GM18870 (cell line): ENCODE results near the gene CORIN.

Experiments
- ATAC-seq: cut with Tn5 transposase; IDR thresholded peaks from one replicate; pipeline ENCODE4 v1.9.1; 2021; ENCODE audit warnings: moderate library complexity; ENCODE audit not compliant: unreplicated experiment

The CORIN gene

DNA sequence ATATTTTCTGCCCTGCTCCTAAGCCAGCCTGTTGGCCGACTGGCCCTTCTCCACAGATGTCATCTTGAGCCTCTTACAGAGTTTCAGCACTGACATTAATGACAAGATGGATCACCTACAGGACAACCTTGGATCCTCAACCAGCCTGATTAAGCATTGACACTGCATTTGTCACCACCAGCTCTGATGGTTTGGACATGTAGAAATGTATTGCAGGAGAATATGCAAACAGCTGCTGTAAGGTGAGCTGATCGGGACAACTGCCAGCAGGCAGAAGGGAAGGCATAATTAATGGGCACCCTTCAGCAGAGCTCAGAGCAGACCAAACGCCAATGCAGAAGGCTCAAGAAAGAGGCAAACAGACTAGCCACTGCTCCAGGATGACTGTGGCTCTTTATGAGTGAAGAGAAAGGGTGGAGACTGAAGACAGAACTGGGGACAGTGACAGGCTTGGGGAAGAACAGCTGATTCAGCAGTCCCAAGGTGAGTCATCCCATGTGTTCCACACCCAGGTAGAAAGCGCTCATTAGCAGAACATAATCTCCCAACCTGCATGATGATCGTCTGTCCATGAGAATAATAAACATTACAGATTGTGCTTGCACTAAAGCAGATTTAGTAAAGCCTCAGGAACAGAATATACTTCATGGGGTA, 6.7 kb downstream of the CORIN start:
- ATAC-seq: no peak

DNA sequence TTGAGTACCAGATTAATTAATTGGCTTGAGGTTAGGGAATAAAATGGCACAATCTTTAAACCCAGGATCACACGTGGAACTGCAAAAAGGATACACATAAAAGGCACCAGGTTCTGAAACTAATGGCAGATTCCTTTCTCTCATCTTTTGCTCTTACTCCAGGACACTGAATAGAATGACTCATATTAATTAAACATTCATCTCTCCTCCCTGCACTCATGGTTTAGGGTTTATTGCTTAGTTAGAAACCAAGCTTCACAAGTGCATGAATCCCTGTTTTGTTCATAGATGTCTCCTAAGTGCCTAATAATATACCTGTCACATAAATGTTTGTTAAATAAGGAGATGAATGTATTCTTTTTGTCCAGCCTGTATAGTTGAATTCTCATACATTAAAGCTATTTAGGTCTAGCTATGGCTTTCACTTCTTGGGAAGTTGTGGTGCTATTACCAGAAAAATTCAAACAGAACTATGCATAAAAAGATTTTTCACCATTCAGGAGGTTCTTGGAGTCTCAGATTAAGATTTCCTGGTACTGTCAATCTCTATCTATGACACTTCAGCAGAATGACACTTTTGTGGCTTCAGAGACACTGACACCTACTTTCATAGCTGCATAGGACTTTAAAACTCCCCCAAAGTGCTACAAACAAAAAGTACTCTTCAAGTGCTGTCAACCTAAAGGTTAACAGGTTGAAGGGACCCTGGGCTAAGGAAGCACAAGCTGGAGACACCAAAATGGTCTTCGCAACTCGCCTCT, 7.4 kb downstream of the CORIN start:
- no peak for ATAC-seq

DNA sequence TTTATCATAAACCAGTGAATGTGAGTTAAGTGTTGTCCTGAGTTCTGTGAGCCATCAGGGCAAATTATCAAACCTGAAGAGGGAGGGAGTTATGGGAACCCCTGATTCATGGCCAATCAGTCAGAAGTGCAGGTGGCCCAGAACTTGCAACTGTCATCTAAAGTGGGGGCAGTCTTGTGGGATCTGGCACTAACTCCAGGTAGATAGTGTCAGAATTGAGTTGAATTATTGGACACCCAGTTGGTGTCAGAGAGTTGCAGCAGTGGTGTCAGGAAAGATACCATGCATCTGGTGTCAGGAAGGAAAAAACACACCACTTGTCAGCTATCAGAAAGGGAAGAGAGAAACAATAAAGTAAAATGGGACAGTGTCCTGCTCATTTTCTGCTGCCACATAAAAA, 8.4 kb downstream of the CORIN start:
- ATAC-seq: no peak

DNA sequence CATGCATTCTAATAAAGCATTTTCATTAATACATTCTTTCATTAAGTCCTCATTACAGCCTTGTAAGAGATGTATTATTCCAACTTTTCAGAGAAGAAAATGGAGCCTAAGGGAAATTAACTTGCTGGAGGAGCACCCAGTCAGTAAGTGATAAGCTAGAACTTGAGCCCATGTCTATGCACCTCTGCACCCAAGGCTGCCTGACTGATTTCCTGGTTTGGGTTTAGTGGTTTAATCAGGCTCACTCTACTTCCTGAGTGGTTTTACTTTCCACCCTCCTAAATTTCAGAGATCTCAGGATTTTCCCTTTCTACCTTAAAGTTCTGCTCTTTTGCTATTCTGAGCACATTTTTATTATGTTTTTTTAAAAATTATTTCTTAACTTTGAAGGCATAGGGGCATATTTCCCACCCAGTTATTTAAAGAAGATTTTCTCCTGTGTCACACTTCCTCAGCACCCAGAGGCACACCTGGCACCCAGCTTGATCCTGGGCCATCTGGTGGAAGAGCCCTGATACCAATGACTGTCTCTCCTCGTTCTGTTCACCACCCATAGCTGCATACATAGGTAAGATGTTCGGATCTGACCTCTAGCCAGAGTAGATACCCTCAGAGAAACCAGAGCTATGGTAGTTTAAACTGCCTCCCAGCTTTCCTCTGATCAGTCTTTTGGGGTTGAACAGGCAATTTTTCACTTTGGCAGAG, 10.4 kb downstream of the CORIN start:
- ATAC-seq: no peak

DNA sequence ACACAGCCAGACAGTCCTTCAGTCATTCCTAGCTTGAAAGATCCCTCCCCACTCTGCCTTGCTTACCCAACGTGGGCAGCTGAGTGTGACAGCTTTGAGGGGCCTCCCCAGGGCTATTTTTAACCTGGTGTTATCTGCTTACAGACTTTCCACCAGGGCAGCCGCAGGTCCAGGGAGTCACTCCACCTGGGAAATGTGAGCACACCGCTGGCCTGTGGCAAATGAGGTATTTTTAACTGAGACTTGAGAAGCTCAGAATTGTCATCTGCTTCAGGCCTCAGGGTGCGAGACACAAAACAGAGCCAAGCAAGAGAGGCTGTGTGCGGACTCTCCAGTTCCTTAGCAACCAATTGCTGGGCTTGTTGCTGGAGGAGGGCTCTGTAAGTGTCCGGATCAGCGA, 13.0 kb downstream of the CORIN start:
- no peak for ATAC-seq

DNA sequence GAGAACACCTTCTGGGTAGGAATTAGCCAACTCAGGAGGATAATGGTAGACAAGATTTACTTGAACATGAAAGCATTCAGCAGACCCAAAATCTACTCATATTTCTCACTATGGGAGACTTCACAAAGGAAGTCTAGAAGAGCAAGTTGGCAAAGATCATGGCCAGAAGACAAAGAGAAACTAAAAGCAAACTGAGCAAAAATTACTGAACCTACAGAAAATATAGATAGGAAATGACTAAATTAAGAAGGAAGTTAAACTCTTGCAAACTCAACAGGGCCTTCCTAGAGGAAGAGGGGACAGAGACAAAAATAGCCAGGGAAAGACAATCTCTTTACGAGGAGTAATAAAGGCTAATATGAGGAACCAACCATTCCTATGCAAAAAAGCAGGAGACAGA, 18.7 kb downstream of the CORIN start:
- ATAC-seq: no peak

DNA sequence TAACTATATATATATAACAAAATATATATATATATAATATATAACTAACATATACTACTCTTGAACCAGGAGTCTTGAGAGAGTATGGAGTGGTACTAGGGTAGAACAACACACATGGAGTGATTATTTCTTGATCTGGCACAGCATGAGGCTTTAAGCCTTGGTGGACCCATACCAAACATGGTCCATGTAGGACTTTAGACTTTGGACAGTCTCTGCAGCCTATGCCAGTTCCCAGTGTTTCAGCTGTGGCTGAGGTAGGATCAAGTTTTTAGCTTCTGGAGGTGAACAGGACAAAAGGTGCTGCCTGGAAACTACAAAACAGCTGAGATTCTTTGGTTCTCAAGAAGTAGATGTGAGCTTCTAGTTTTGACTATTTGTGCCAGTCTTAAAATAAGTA, 20.6 kb downstream of the CORIN start:
- no peak for ATAC-seq

DNA sequence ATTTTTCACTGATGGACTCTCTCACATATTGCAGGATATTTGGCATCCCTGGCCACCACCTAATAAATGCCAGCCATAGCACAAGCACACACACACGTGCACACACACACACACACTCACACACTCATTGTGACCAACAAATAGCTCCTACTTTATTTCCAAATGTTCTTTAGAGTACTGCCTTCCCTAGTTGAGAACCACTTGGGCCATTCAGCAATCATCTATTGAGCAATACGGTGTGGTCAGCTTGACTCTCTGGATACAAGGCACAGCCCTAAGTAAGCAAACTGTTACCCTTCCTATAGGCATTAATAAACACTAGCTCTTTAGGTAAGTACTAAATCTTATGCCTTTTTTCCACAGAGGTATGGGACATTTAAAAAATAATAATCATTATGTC, 21.1 kb downstream of the CORIN start:
- ATAC-seq: no peak

DNA sequence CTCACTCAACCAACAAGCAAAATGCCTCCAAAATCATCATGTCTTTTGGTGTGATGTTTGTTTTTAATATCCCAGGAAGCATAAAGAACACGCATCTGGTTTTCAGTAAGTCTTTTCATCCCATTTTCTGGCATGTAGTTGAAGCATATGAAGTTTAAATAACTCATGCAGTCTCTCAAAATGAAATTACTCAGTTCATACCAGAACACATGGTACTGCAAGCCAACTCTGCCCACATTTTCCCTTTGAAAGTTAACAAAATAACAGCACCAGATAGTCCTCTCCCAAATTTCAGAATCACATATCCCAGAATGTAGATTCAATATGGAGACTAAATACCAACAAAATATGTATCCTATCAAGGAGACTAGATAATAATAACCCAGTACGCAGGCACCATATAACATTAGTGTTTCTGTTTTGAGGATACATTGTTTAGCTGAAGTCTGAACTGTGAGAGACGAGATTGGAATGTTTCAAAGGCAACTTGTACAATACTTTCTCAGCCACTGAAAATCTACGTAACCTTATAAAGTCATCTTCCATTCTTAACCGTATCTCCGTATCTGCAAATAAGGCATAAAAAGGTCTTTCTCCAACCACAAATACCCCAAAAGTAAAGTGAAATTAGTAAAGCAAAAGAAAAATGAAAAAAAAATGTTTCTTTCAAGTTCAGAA, 23.1 kb downstream of the CORIN start:
- ATAC-seq: no peak

DNA sequence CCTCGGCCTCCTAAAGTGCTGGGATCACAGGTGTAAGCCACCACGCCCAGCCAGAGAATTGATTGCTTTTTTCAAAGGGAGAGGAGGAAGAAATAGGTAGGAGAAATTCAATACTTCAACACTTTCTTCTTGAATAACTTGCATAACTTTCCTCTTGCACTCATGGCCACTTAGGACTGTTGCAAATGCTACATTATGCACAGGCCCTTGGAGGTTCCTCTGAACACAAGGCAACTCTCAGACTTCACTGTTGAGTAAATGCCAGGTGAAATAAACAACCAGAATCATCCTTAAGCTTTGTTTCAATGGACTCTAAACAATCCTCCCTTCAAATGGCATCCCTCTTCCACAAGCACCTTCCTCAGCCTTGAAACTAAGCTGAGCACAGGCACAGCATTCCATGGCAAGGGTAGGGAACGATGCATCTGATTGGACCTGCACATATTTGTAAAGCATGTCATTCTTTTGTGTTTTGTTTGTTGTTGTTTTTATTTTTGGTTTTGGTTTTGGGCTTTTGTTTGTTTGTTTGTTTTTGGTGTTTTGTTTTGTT, 28.1 kb downstream of the CORIN start:
- no peak for ATAC-seq

DNA sequence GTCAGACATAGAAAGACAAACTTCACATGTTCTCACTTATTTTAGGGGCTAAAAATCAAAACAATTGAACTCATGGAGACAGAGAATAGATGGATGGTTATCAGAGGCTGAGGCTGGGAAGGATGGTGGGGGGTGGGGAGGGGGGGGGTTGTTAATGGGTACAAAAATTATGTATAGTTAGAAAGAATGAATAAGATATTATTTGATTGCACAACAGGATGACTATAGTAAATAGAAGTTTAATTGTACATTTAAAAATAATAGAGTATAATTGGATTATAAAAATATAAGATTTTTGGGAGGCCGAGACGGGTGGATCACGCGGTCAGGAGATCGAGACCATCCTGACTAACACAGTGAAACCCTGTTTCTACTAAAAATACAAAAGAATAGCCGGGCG, 33.3 kb downstream of the CORIN start:
- no peak for ATAC-seq

DNA sequence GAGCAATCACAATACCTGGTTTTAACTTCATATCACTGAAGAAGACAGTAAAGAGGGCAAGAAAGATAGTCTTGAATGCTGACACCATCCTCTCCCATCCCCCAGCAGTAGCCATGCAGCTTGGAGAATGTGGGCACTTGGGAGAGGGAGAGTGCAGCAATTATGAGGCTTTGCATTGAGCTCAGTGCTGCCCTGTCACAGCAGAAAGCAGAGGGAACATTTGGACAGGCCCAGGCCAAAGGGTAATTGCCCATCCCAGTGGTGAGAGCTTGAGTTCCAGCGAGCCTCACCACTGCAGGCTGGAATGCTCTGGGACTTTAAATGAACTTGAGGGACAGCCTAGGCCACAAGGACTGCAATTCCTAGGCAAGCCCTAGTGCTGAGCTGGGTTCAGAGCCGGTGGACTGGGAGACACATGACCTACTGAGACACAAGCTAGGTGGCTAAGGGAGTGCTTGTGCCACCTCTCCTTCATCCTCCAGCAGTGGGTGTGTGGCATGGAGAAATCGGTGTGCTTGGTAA, 36.3 kb downstream of the CORIN start:
- ATAC-seq: no peak

DNA sequence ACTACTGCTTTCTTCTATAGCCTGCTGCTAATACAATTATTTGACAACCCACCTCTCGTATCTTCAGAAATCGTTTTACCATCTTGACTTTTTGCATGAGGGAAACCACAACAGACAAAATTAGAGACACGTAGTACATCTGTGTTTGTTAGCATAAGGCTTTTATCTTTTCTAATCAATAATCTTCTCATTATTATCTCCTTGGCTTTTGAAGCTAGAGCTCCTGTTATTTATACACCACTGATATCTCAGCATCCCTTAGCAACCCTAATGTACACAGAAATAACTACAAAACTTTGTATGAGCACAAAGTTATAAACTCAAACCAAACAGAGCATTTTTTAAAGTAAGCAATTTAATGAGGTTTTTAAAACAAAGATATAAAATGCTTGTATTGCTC, 39.7 kb downstream of the CORIN start:
- ATAC-seq: no peak

DNA sequence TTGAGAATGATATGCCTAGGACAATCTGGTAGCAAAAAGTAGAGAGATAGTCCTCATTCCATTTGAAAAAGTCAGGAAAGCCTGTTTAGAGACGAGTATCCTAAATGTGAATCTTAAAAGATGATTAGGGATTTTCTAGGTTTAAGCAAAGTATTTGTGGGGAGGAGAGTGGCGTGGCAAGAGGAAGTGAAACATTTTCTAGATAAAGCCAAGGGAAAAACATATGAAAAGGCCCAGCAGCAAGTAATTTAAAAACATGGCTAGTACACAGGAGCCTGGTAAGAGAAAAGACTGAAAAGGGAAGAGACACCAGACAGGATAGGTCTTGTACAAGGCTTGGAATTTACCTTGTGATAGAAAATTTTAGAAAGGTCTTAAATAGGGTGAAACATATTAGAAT, 45.9 kb downstream of the CORIN start:
- ATAC-seq: no peak

DNA sequence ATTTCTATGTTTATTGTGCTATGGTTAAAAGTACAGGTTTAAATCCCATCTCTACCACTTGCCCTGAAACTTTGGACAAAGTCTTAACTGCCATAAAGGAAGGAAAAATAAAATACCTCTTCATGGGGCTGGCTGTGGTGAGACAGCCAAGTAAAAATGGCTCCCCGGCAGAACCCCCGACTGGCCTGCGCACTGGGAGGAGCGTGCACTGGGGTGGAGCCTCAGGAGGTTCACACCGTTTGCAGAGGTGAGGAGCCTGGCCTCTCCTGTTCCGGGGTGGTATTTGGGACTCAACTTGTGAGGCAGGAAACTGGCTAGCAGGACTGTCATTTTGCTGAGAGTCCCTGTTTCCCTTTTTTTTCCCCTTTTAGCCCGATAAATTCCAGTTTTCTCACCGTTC, 47.8 kb downstream of the CORIN start:
- ATAC-seq: no peak

DNA sequence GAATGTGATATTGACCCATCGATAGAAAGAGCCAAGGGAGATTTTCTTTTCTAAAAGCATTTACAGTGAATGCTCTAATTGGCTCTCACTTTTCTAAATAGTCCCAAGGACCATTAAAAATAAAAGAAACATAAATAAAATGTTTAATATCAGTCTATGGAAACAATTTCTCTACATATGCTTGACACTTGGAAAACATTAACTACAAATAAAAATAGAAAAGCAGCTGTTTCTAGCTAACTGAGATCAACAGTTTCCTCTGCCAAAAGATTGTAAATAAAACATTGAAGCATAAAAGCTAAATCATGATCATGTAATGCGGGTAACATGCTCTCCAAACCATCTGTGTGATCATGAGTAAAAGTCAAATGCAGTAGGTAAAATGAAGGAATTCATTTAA, 49.7 kb downstream of the CORIN start:
- no peak for ATAC-seq

DNA sequence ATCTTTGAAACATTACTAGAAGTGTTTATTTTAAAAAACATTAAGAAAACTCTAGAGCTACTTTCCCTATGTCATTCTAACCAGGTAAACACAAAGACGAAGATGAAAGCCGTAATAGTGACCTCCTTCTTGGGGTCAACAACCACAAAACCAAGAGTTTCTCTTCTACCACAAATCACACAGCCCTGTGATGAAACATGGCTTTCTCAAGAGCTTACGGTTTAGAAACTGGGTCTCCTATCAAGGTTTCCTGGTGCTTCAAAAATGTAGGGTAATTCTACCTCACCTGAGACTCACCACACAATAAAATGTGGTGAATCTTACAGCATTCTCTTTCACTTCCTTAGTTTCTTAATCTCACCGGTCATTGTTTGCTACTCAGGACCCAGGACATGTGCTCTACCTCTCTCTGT, 50.9 kb downstream of the CORIN start:
- ATAC-seq: peak; percentile 76

DNA sequence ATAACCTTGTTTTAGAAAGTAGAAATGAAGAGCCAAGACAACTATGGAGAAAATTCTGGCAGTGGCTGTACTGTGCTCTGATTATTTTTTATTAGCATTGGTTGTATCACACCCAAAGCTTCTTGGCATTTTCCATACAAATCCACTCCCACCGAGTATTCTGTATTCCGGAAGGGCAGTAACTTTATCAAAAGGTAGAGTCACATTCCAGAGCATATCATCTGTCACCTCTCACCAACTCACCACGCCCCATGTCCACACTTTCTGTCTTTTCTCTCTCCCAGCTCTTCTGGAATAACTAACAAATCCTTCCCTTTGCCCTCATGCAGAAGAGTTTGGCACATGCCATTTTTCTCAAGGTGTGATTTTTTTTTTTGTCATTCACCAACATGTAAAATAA, 52.7 kb downstream of the CORIN start:
- no peak for ATAC-seq

DNA sequence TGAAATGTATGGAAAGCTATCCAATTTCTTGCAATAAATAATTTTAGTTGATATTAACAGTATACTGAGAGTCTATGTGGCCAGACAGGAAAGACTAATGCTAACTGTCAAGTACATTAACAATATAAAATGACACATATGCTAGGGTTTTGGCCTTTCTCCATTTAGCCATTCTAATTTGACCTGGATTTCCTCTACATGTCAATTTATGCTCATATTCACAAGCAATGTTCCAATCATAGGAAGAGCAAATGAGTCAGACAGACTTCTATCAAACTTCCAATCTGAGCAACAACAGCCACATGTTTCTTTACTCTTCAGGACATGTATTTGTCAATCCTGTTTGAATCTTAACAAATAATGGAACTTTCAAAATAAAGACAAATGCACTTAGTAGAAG, 53.6 kb downstream of the CORIN start:
- ATAC-seq: no peak

DNA sequence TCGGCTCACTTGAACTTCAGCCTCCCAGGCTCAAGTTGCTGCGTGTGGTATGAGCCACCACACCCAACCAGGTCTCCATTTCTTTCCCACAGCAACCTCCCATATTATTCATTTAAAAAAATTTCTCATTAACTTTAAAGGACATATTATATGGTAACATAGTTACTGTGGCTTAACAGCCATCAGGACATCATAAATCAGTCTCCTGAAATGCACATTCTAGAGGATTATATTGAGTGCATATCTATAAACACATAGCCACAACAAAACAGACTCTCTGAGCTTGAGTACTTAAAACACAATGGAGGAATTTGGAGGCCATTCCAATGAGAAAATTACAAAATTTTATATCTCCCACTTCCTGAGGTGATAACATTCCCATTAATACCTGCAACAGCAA, 61.5 kb downstream of the CORIN start:
- no peak for ATAC-seq

DNA sequence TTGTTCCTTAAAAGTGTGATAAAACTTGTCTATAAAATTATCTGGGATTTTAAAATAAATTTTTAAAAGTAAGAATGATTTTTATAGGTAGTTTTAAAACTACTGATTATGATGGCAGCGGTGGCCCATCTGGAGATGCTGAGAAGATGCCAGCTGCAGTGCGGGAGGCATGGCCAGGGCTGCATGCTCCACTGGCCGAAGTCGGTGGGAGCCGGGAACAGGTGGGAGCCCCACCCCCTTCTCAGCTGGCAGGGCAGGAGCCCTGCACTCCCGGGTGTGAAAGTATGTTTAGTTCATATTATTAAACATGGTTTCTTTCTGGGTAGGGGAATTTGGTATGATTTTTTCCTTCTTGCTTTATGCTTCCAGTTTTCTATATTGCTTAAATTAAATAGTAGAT, 63.8 kb downstream of the CORIN start:
- no peak for ATAC-seq
